DOHH2 (cell line): ENCODE measurements around the gene MPPE1.

Experiments used
- CTCF ChIP-seq: fragments of 200-600 bp; sonication (generic); IDR thresholded peaks from one replicate; pipeline ENCODE4 v1.5.1; 2014; ENCODE audit warnings: antibody characterized with exemption, mild to moderate bottlenecking, low read depth, low read length; ENCODE audit not compliant: poor library complexity, severe bottlenecking
- EZH2phosphoT487 ChIP-seq: fragments of 200-600 bp; sonication (generic); IDR thresholded peaks from 2 replicates; pipeline ENCODE4 v1.6.1; 2017; ENCODE audit warnings: borderline replicate concordance, mild to moderate bottlenecking, antibody characterized with exemption, low read length, moderate library complexity, mixed read lengths

GRCh38 chr18:11906926-11907874 lies 917 bp downstream of the MPPE1 start:
- TF ChIP-seq CTCF: no peak
- TF ChIP-seq EZH2phosphoT487: no peak
